ENCODE measurements around the gene MICALL2.

Gene MICALL2

GRCh38 chr7:1492640-1493039, 33.4 kb upstream of the MICALL2 start:
- DNase-seq = no peak

- DNase-seq = no peak
Observed at GRCh38 chr7:1492221-1492620, 33.0 kb upstream of the MICALL2 start.

- no peak for DNase-seq
Observed at GRCh38 chr7:1490837-1491236, 31.6 kb upstream of the MICALL2 start.

- no peak for DNase-seq
Observed at GRCh38 chr7:1489336-1489735, 30.1 kb upstream of the MICALL2 start.

- DNase-seq = no peak
Observed at GRCh38 chr7:1488016-1488415, 28.7 kb upstream of the MICALL2 start.

- DNase-seq = no peak
Observed at GRCh38 chr7:1487466-1487865, 28.2 kb upstream of the MICALL2 start.

- no peak for DNase-seq
Observed at GRCh38 chr7:1486571-1486970, 27.3 kb upstream of the MICALL2 start.

- no peak for DNase-seq
Observed at GRCh38 chr7:1485156-1485555, 25.9 kb upstream of the MICALL2 start.

GRCh38 chr7:1484569-1484968, 25.3 kb upstream of the MICALL2 start:
- DNase-seq = no peak

- DNase-seq = no peak
Observed at GRCh38 chr7:1483536-1484505, 24.6 kb upstream of the MICALL2 start.

GRCh38 chr7:1483079-1483478, 23.8 kb upstream of the MICALL2 start:
- no peak for DNase-seq

GRCh38 chr7:1481300-1481699, 22.0 kb upstream of the MICALL2 start:
- no peak for DNase-seq

GRCh38 chr7:1480670-1481069, 21.4 kb upstream of the MICALL2 start:
- no peak for DNase-seq

GRCh38 chr7:1479287-1479686, 20.0 kb upstream of the MICALL2 start:
- DNase-seq = no peak

- DNase-seq = no peak
Observed at GRCh38 chr7:1478480-1478879, 19.2 kb upstream of the MICALL2 start.

- no peak for DNase-seq
Observed at GRCh38 chr7:1476859-1477258, 17.6 kb upstream of the MICALL2 start.

- no peak for DNase-seq
Observed at GRCh38 chr7:1475991-1476390, 16.7 kb upstream of the MICALL2 start.

- no peak for DNase-seq
Observed at GRCh38 chr7:1475393-1475792, 16.1 kb upstream of the MICALL2 start.

GRCh38 chr7:1474736-1475135, 15.5 kb upstream of the MICALL2 start:
- DNase-seq = no peak

- DNase-seq = no peak
Observed at GRCh38 chr7:1473864-1474512, 14.7 kb upstream of the MICALL2 start.

- DNase-seq = no peak
Observed at GRCh38 chr7:1470901-1471300, 11.6 kb upstream of the MICALL2 start.

- no peak for DNase-seq
Observed at GRCh38 chr7:1468643-1469298, 9.5 kb upstream of the MICALL2 start.

GRCh38 chr7:1468203-1468602, 8.9 kb upstream of the MICALL2 start:
- DNase-seq = no peak
